DOHH2 (cell line): ENCODE results near the gene AP1M2.
"Not testable (repeated sequence)": the region's sequence is repeated elsewhere in the genome, so short reads cannot be mapped to it uniquely, and the experiment has no call there.

ENCODE experiments used
- H3F3A ChIP-seq: fragments of 200-600 bp; sonication (generic), shearing (Covaris generic); 2 replicates; pipeline ENCODE4 v1.6.0; 2016; ENCODE audit warnings: antibody characterized with exemption, mild to moderate bottlenecking; ENCODE audit not compliant: control insufficient read depth, insufficient read depth
- H3K27ac ChIP-seq: fragments of 200-600 bp; sonication (generic); 2 replicates; pipeline ENCODE4 v1.5.1; 2014; ENCODE audit warnings: low read depth, mild to moderate bottlenecking, low read length, moderate library complexity
- H3K27me3 ChIP-seq: fragments of 200-600 bp; sonication (generic); 2 replicates; pipeline ENCODE4 v1.6.1; 2014; ENCODE audit warnings: mild to moderate bottlenecking, low read length, mixed read lengths; ENCODE audit not compliant: control insufficient read depth
- H3K36me3 ChIP-seq: fragments of 200-600 bp; sonication (generic); 2 replicates; pipeline ENCODE4 v1.6.1; 2014; ENCODE audit warnings: mild to moderate bottlenecking, low read length, moderate library complexity, mixed read lengths; ENCODE audit not compliant: control insufficient read depth
- H3K4me1 ChIP-seq: fragments of 200-600 bp; sonication (generic); 2 replicates; pipeline ENCODE4 v1.6.1; 2014; ENCODE audit warnings: mild to moderate bottlenecking, low read length, mixed read lengths; ENCODE audit not compliant: control insufficient read depth
- H3K4me2 ChIP-seq: fragments of 200-600 bp; sonication (generic); 2 replicates; pipeline ENCODE4 v1.6.0; 2014; ENCODE audit warnings: mild to moderate bottlenecking, low read length, moderate library complexity
- H3K4me3 ChIP-seq: fragments of 200-600 bp; sonication (generic); 2 replicates; pipeline ENCODE4 v1.5.1; 2014; ENCODE audit warnings: mild to moderate bottlenecking, low read length, mixed read lengths
- H3K79me2 ChIP-seq: fragments of 200-600 bp; sonication (generic); 2 replicates; pipeline ENCODE4 v1.6.1; 2014; ENCODE audit warnings: mild to moderate bottlenecking, low read length, mixed read lengths; ENCODE audit not compliant: control insufficient read depth
- H3K9me2 ChIP-seq: fragments of 200-600 bp; sonication (generic); replicated peaks from 2 replicates; pipeline ENCODE4 v1.6.1; 2014; ENCODE audit warnings: mild to moderate bottlenecking, low read length, mixed read lengths; ENCODE audit not compliant: control insufficient read depth
- H3K9me3 ChIP-seq: fragments of 200-600 bp; sonication (generic); 2 replicates; pipeline ENCODE4 v1.6.1; 2014; ENCODE audit warnings: antibody characterized with exemption, low read length, mixed read lengths; ENCODE audit not compliant: control insufficient read depth, insufficient read depth
- H4K20me1 ChIP-seq: fragments of 200-600 bp; sonication (generic); 2 replicates; pipeline ENCODE4 v1.6.0; 2014; ENCODE audit warnings: low read depth, mild to moderate bottlenecking, antibody characterized with exemption, low read length, moderate library complexity; ENCODE audit not compliant: control insufficient read depth, insufficient read depth
- CTCF ChIP-seq: fragments of 200-600 bp; sonication (generic); IDR thresholded peaks from one replicate; pipeline ENCODE4 v1.5.1; 2014; ENCODE audit warnings: antibody characterized with exemption, mild to moderate bottlenecking, low read depth, low read length; ENCODE audit not compliant: poor library complexity, severe bottlenecking
- EZH2phosphoT487 ChIP-seq: fragments of 200-600 bp; sonication (generic); IDR thresholded peaks from 2 replicates; pipeline ENCODE4 v1.6.1; 2017; ENCODE audit warnings: borderline replicate concordance, mild to moderate bottlenecking, antibody characterized with exemption, low read length, moderate library complexity, mixed read lengths

The AP1M2 gene

GRCh38 chr19:10553087-10553667 lies 33.9 kb downstream of the AP1M2 start:
- H3K4me2 ChIP-seq, result peak overlapping the region; percentile 29
- no peaks in the 10 kb centered on the region for H3K9me2 ChIP-seq
- H3K27ac ChIP-seq, result peak overlapping the region; percentile 60
- H3K4me3 ChIP-seq, result peak overlapping the region; percentile 5; the same call in 1 of the 2 replicates
- no peaks in the 10 kb centered on the region for H3K79me2 ChIP-seq
- no peaks in the 10 kb centered on the region for H3K27me3 ChIP-seq
- peaks cover 84% of the 10 kb centered on the region for H3K36me3 ChIP-seq
- no peak for TF ChIP-seq CTCF
- no peak for TF ChIP-seq EZH2phosphoT487
- no peaks in the 10 kb centered on the region for H4K20me1 ChIP-seq
- H3K4me1 ChIP-seq, result peaks cover 41% of the 10 kb centered on the region
- H3F3A ChIP-seq, result peaks cover 22% of the 10 kb centered on the region
- no peaks in the 10 kb centered on the region for H3K9me3 ChIP-seq

GRCh38 chr19:10552510-10553053 lies 34.5 kb downstream of the AP1M2 start:
- H4K20me1 ChIP-seq, result no peaks in the 10 kb centered on the region
- TF ChIP-seq CTCF (no peak), EZH2phosphoT487 (no peak)
- H3K4me1 ChIP-seq, result peaks cover 41% of the 10 kb centered on the region
- H3K9me3 ChIP-seq, result no peaks in the 10 kb centered on the region
- peaks cover 22% of the 10 kb centered on the region for H3F3A ChIP-seq
- H3K9me2 ChIP-seq, result no peaks in the 10 kb centered on the region
- no peaks in the 10 kb centered on the region for H3K27me3 ChIP-seq
- 0 out of 2 replicates have a peak overlapping the region, but pooled peaks have one; percentile 29 for H3K4me2 ChIP-seq
- no peaks in the 10 kb centered on the region for H3K79me2 ChIP-seq
- no peak overlapping the region for H3K4me3 ChIP-seq
- peak overlapping the region; percentile 60 for H3K27ac ChIP-seq
- peaks cover 79% of the 10 kb centered on the region for H3K36me3 ChIP-seq

- peaks cover 3% of the 10 kb centered on the region; the same call in 1 of the 2 replicates for H3K79me2 ChIP-seq
- no peak overlapping the region for H3K27ac ChIP-seq
- peak; percentile 39 for TF ChIP-seq CTCF
- no peak for TF ChIP-seq EZH2phosphoT487
- peaks cover 81% of the 10 kb centered on the region for H3K36me3 ChIP-seq
- no peaks in the 10 kb centered on the region for H3K9me2 ChIP-seq
- peaks cover 41% of the 10 kb centered on the region for H3K4me1 ChIP-seq
- H3K27me3 ChIP-seq, result no peaks in the 10 kb centered on the region
- H3F3A ChIP-seq, result peaks cover 22% of the 10 kb centered on the region
- no peak overlapping the region for H3K4me2 ChIP-seq
- H3K9me3 ChIP-seq, result no peaks in the 10 kb centered on the region
- no peaks in the 10 kb centered on the region for H4K20me1 ChIP-seq
- no peak overlapping the region for H3K4me3 ChIP-seq
Measured at GRCh38 chr19:10551698-10552301, 35.3 kb downstream of the AP1M2 start.

- not testable (repeated sequence) for H3K4me3 ChIP-seq, H4K20me1 ChIP-seq, H3K9me3 ChIP-seq, H3K27me3 ChIP-seq, H3K4me2 ChIP-seq, H3K79me2 ChIP-seq, H3K9me2 ChIP-seq, H3K27ac ChIP-seq
- peaks cover 22% of the 10 kb centered on the region for H3F3A ChIP-seq
- H3K4me1 ChIP-seq, result peaks cover 41% of the 10 kb centered on the region
- peaks cover 78% of the 10 kb centered on the region for H3K36me3 ChIP-seq
Measured at GRCh38 chr19:10551006-10551405, 36.1 kb downstream of the AP1M2 start.
